ENCODE results near the gene SLC22A8.
A peak's percentile ranks its signal among the peaks of the same experiment; 100 is the strongest.
"Not testable (repeated sequence)": the region's sequence is repeated elsewhere in the genome, so short reads cannot be mapped to it uniquely, and the experiment has no call there.

SLC22A8 gene

GRCh38 chr11:63015521-63016215 lies at the start of gene SLC22A8:
Gene SLC22A8 (minus strand): TSS chr11:63015841. CDS start chr11:63014958, 883 bp downstream.
- no peak for DNase-seq

GRCh38 chr11:63046203-63046602 lies 30.6 kb upstream of the SLC22A8 start:
- not testable (repeated sequence) for DNase-seq

GRCh38 chr11:63042596-63042995 lies 27.0 kb upstream of the SLC22A8 start:
- DNase-seq: no peak

GRCh38 chr11:63032457-63032856 lies 16.8 kb upstream of the SLC22A8 start:
- no peak for DNase-seq

- DNase-seq: peak; percentile 65
Measured at GRCh38 chr11:63023841-63024648, 8.4 kb upstream of the SLC22A8 start.

GRCh38 chr11:63023222-63023814 lies 7.7 kb upstream of the SLC22A8 start:
- no peak for DNase-seq

GRCh38 chr11:63022441-63022840 lies 6.8 kb upstream of the SLC22A8 start:
- DNase-seq: no peak

GRCh38 chr11:63020671-63021291 lies 5.1 kb upstream of the SLC22A8 start:
- DNase-seq: no peak

- DNase-seq: no peak
Measured at GRCh38 chr11:63019506-63019905, 3.9 kb upstream of the SLC22A8 start.

- no peak for DNase-seq
Measured at GRCh38 chr11:63017306-63017974, 1.8 kb upstream of the SLC22A8 start.

GRCh38 chr11:63014408-63015055 lies 1.1 kb downstream of the SLC22A8 start:
- DNase-seq: no peak

- no peak for DNase-seq
Measured at GRCh38 chr11:63012839-63013238, 2.8 kb downstream of the SLC22A8 start.

GRCh38 chr11:63012430-63012829 lies 3.2 kb downstream of the SLC22A8 start:
- no peak for DNase-seq

- DNase-seq: no peak
Measured at GRCh38 chr11:63010934-63011439, 4.7 kb downstream of the SLC22A8 start.

- DNase-seq: no peak
Measured at GRCh38 chr11:63007920-63008319, 7.7 kb downstream of the SLC22A8 start.

GRCh38 chr11:63001456-63001855 lies 14.2 kb downstream of the SLC22A8 start:
- no peak for DNase-seq

- DNase-seq: no peak
Measured at GRCh38 chr11:62999649-63000048, 16.0 kb downstream of the SLC22A8 start.

GRCh38 chr11:62999156-62999555 lies 16.5 kb downstream of the SLC22A8 start:
- DNase-seq: no peak

GRCh38 chr11:62996271-62996670 lies 19.4 kb downstream of the SLC22A8 start:
- no peak for DNase-seq

- no peak for DNase-seq
Measured at GRCh38 chr11:62994775-62995174, 20.9 kb downstream of the SLC22A8 start.

GRCh38 chr11:62988276-62988675 lies 27.4 kb downstream of the SLC22A8 start:
- no peak for DNase-seq
